ENCODE measurements around the gene DDAH1.

GRCh38 chr1:85427849-85428248 lies 37.1 kb downstream of the DDAH1 start:
- no peak for TF ChIP-seq POLR2AphosphoS5 (IDR thresholded peaks at IDR 0.05; ENCODE audit: low read depth, low read length)
- TF ChIP-seq POLR2A (IDR thresholded peaks at IDR 0.05; ENCODE audit: low read depth, low read length) = no peak

Data from GM12891 (cell line).